ENCODE measurements around the gene ELOB.

ELOB gene

DNA sequence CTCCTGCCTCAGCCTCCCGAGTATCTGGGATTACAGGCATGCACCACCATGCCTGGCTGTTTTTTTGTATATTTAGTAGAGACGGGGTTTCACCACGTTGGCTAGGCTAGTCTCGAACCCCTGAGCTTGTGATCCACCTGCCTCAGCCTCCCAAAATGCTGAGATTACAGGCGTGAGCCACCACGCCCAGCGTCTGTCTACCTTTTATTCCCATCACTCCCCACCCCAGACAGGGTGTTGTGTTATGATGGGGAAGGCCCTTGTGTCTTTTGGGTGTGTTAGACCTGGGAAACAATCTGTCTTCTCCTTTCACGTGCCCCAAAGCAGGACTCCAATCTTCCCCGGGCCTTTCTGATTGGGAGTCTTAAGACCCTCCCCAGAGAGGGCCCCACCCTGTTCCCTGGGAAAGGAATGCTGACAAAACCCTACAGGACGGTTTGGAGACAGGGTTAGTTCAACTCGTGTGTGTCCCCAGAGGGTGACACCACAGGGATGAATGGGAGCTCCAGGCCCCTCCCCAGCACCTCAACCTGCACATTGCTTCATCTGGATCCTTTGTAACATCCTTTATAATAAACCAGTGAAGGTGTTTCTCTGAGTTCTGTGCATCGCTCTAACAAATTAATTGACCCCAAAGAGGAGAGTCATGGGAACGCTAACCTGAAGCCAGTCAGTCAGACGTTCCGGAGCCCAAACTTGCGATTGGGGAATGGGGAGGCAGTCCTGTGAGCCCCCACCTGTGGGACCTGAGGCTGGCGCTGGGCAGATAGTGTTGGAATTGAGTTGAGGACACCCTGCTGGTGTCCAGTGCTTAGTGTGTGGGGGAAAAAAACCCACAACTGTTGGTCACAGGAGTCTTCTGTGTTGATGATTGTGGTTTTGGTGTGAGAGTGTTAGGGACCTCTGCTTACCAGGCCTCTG is 3.2 kb upstream of the ELOB start:
- no peak for DNase-seq

DNA sequence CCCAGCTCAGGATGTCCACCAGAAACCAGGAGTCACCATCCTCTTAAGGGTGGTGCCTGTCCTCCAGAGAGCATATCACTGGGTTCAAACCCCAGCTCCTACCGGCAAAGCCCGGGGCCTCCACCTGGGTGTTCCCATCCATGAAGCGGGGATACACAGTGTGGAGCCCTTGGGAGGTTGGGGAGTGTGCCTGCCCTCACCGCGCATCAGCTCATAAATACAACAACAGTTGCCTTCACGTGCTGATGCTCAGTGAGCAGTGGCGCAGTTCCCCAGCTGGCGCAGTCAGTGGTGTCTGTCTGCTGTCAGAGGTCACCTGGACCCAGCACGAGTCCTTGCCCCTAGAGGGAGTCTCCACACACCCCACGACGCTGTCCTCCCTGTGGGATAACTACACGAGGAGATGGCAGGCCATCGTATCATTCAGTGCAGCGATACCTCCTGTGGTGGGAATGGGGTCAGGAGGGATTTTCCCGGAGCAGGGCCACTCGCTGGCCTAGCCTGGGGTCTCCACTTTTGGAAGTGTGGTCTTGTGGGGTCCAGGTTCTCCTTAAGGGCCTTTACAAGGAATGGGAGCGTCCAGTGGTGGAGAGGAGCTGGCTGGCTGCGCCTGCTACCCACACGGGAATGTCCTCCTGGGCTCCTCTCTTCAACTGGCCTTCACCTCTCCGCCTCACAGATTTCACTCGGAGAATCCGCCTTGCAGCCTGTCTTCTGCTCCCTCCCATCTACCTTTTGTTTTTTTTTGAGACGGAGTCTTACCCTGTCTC is 2.3 kb upstream of the ELOB start:
- no peak for DNase-seq

DNA sequence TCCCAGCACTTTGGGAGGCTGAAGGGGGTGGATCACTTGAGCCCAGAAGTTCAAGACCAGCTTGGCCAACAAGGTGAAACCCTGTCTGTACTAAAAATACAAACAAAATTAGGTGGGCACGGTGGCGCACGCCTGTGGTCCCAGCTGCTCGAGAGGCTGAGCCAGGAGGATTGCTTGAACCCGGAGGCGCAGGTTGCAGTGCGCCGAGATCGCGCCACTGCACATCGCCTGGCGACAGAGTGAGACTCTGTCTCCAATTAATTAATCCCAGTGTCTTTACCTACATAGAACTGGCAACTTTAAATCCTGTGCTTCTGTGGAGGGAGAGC is 1.5 kb upstream of the ELOB start:
- DNase-seq, result no peak

DNA sequence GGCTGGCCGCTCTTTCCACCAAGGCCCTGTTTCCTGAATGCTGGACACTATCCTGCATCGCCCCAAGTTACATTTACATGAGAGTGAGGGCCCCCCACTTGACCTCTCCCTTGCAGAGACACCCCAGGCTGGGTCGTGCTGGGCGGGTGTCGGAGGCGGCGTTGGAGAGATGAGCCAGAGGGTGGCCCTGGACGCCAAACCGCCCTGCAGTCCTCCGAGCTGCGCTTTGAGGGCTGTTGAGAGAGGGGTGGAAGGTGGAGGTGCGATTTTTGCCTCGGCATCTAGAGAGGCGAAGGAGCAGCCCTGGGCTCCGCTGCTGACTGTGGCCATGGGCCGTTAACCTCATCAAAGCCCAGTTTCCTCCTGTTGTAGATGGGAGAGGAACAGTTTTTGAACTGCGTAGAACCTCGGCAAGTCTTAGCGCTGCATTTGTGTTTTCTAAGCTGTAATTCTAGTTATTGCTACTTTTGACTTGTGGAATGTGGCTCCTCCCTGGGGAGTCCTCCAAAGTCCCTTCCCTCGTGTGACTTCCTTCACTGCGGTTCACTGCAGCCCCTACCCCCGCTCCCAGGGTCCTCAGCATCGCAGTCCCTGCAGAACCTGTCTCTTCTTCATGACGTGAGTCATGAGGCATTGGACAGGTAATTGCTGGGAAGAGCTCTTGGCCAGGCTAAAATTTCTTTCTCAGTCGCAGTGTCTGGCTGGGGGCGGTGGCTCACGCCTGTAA is 986 bp upstream of the ELOB start:
- DNase-seq, result peak in 1 of 2 donors; percentile 32

DNA sequence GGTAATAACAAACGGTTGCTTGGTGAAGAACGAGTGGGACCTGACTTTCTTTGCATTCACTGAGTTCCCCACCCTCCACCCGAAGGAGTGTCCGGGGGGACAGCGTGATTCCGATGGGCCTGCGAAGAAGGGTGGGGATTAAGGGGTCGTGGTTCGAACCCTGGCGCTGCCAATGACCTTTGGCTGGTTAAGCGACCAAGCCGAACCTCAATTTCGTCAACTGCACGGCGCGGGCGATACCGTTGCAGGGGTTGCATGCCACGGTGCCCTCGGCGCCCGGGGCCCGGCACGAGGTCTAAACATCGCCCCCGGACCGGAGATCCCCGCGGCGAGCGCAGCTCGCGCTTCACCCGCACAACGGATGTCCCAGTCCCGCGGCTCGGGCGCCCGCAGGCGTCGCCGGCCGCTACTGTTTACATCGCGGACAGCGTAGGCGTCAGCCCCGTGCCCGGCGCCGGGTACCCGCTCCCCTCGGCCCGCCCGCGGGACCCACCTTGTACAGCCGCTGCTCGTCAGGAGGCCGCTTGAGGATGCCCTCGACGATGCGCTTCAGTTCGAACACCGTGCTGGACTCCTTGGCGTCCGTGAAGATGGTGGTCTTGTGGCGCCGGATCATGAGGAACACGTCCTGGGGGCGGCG is 460 bp downstream of the ELOB start:
- DNase-seq, result no peak

DNA sequence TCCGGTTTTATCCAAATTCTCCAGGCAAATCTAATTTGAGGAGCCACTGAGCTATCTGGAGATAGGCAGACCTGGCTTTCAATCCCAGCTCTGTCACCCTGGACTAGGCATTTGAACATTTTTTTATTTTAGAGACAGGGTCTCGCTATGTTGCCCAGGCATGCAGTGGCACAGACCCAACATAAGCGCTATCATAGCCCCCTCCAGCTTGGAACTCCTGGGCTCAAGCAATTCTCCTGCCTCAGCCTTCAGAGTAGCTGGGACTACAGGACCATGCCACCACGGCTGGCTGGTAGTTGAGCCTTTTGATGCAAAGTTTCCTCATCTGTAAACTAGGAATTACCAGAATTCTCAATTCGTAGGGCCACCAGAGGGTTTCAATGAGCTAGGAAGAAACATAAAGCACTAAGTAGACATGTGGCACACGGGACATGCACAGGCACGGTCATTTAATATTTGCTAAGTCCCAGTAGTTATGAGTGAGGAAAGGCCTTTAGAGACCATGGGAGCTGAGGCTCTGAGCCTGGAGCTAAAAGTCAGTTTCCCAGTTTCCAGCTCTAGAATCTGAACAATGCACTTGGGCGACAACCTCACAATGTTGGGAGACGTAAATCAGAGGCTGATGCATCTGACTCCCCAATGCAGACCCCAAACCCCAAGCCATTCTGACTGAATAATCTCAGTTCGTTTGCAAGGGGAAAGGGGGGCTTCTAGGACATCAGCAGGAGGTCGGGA is 1.1 kb downstream of the ELOB start:
- DNase-seq, result no peak

DNA sequence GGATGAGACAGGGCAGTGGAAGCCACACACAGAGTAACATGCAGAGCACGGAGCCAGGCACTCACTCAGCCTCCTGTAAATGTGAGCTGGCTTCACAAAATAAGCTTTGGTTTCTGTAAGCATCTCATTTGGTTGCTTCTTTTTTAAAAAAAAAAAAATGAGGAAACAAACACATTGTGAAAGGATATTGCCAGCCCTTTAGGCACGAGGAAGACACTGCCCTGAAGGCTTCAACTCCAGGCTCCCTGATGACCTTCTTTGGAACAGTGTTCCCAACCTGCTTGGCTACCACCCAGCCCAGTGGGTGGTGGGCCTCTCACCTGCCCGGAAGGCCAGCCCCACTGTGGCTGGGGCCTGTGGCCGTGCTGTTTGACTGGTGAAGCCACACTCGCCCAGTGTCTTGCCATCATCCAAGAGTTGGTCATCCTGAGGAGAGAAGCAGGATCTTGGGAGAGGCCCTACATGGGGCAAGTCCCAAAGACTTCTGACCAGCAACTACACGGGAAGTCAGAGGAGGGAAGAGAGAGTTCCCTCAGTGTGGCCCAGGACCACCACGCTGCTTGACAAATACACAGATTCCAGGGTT is 1.9 kb downstream of the ELOB start:
- no peak for DNase-seq

DNA sequence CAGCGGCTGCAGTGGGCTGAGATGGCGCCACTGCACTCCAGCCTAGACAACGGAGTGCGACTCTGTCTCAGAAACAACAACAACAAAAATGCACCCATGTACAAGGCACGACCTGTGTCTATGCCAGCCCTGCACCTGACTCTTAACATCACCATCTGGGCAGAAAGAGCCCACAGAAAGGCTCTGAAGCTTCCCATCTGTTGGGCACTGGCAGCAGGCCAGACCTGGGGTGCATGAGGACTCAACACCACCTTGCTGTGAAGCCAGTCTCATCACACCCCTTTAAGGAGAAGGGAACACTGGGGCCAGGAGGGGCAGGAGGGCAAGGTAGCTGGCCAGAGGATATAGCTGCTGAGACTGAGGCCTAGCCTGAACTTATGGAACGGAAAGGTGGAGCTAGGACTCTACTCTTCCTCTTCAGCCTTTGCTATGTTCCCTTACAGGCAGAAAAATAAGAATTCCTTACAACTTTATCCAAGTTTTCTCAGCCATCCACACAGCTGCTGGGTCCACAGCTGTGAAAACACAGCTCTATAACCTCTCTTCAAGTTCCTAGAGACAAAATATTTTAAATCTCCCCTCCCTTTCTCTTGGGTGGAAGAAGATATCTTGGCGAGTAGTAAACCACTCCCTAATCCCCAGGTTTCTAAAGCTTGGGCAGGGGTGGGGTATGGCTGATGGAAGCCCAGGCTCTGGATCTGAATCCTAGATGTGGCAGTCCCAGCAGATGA is 2.8 kb downstream of the ELOB start:
- DNase-seq, result no peak

DNA sequence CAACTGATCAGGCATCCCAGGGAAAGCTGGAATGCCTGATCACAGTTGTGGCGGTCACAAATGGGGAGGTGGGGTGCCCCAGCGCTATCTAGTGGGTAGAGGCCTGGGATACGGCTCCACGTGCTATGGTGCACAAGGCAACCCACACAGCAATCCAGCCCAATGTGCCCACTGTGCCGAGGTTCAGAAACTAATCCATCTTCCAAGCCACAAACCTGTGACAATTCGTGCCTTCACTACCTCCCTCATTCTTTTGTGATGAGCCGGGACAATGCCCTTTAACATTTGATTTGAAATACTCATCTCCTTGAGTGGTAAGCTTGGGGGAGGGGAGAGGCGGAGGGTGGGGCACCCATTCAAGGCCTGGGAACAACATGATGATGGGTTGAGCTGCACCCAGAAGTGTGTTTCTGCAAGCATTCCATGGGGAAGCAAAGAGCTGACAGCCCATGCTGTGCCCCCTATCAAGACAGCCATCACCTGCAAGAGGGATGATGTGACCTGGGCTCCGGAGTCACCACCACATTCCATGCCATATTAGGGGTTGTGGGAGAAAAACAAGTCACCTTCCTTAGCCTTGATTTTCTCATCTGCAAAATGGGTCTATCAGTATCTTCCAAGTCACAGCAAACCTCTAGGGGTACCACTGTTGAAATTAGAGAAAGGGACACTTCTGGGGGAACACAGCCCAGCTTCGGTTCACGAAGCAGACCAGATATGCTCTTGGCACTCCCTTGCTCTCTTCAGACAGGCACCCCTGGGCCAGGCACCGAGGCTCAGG is 3.7 kb downstream of the ELOB start:
- no peak for DNase-seq

DNA sequence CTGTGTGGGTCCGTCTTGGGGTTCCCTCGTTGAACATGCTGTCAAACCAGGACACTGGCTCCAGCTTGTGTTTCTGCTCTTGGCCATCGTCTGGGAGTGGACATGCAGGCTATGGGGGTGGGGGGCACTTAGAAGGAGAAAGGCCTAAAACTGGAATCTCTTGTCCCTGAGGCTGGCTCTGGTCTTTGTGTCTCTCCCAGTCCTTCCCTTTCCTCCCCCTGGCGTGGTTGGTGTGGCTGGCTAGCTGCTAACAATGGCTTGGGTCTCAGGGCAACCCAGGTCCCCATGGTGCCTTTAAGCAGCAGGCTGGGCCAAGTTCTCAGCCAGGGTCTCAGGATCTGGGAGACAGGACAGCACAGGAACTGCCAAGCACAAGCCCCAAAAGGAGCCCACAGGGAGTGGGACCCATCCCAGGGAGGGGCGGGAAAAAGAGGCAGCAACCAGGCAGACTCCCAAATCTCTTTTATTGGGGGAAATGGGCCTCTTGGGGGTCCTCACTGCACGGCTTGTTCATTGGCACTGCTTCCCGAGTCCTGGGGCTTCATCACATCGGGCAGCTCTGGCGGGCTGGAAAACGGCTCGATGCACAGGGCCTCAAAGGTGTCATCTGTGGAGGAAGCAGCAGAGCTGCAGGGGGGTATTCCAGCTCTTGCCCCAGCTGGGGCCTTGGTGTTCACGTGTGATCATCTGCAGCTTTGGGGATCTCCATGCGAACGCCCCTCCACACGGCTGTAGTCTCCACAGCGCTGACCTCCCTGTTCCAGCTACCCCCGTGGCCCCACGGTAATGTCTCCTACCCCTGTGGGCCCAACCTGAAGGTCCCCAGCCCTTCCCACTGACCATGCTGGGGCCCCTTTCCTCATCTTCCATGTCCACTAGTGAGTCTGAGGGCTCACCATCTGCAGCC is 5.3 kb downstream of the ELOB start:
- DNase-seq, result no peak

DNA sequence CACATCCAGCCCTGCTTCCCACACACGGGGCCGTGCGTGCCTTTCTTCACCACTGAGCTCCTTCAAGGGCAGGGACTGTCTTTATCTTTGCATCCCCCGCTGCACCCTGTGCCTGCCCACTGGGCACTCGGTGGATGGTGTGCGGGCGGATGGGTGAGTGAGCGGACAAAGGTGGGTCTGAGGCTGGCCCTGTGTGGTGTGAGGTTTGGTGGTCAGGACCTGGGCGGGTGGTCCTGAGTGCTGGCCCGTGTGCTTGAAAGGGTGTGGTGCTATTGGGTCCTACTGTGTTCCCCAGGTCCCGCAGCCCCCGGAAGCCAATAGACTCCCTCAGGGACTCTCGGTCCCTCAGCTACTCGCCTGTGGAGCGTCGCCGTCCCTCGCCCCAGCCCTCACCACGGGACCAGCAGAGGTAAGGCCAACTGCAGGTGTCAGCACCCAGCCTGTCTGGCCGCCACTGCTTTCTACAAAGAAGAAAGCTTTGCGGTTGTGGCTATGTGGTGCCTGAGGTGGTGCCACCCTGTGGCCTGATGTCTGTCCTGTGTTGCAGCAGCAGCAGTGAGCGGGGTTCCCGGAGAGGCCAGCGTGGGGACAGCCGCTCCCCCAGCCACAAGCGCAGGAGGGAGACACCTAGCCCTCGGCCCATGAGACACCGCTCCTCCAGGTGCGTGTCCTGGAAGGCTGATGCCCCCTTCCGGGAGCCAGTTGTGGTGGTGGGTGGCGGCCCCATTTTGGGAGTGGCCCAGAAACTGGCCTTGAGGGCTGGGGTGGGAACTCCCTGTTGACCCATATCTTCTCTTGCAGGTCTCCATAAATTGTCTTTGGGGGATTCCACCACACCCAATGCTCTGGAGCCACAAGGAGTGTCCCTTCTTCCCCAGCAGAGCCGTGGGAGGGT is 6.8 kb downstream of the ELOB start:
- DNase-seq, result no peak

DNA sequence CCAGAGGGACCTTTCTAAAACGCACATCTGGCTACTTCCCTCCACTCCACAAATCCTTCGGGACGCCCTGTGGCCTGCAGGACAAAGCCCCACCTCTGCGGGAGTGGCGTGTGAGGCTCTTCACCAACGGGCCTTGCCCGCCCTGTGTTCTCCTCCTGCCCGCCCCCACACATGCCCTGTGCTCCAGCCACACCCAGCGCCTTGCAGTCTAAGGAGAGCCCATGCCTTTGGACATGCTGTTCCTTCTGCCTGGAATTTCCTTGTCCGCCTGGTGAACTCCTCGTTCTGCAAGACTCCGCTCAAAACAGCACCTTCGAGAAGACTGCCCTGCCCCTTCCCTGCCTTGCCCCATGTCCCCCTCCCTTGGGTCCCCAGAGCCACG is 7.4 kb downstream of the ELOB start:
- no peak for DNase-seq

DNA sequence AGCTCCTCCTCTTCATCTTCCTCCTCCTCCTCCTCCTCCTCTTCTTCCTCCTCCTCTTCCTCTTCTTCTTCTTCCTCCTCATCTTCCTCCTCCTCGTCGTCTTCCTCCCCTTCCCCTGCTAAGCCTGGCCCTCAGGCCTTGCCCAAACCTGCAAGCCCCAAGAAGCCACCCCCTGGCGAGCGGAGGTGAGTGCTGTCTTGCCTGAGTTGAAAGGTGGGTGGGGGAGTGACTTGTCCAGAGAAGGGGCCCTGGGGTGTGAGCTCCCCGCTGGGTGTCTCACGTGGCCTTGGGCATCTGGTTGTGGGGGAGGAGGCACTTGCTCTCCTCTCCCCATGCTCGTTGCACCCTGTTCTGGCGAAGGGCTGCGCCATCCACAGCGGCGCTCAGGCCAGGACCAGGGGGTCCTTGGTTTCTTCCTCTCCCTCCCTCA is 8.0 kb downstream of the ELOB start:
- no peak for DNase-seq

DNA sequence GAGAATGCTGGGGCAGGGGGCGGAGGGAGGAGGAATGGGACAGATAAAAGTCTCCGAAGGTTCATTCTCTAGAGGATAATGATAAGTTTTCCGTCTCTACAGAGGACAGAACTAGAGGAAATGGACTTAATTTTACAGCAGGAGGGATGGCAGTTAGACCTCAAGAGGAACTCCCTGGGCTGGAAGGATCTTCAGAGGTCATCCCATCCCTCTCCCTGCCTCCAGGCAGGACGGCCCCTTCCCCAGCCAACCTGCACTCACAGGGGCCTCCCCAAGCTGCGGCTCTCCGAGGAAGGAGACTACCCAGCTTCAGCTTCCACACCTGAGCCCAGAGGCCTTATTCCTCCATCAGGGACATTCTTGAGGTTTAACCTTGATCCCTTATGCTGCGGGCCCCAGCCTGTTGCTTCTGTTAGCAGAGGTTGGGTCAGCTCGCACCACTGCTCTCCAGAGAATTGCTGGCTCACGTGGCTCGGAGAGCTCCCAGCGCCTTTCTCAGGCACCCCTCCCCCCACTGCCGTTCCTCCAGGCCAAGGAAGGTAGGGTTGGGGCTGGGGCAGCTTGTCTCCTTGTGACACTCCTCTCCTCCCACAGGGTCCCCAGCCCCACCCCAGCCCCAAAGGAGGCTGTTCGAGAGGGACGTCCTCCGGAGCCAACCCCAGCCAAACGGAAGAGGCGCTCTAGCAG is 8.5 kb downstream of the ELOB start:
- DNase-seq, result no peak

DNA sequence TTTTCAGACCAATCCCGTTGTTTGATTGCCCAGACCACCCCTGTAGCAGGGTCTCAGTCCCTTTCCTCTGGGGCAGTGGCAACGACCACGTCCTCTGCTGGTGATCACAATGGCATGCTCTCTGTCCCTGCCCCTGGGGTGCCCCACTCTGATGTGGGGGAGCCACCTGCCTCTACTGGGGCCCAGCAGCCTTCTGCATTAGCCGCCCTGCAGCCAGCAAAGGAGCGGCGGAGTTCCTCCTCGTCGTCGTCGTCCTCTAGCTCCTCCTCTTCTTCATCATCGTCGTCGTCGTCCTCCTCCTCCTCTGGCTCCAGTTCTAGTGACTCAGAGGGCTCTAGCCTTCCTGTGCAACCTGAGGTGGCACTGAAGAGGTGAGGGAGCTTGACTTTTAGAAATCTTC is 9.2 kb downstream of the ELOB start:
- DNase-seq, result no peak

DNA sequence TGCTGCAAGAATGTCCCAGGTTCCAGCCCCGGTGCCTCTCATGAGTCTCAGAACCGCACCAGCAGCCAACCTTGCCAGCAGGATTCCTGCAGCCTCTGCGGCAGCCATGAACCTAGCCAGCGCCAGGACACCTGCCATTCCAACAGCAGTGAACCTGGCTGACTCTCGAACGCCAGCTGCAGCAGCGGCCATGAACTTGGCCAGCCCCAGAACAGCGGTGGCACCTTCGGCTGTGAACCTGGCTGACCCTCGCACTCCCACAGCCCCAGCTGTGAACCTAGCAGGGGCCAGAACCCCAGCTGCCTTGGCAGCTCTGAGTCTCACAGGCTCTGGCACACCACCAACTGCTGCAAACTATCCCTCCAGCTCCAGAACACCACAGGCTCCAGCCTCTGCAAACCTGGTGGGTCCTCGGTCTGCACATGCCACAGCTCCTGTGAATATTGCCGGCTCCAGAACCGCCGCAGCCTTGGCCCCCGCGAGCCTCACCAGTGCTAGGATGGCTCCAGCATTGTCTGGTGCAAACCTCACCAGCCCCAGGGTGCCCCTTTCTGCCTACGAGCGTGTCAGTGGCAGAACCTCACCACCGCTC is 9.8 kb downstream of the ELOB start:
- no peak for DNase-seq

DNA sequence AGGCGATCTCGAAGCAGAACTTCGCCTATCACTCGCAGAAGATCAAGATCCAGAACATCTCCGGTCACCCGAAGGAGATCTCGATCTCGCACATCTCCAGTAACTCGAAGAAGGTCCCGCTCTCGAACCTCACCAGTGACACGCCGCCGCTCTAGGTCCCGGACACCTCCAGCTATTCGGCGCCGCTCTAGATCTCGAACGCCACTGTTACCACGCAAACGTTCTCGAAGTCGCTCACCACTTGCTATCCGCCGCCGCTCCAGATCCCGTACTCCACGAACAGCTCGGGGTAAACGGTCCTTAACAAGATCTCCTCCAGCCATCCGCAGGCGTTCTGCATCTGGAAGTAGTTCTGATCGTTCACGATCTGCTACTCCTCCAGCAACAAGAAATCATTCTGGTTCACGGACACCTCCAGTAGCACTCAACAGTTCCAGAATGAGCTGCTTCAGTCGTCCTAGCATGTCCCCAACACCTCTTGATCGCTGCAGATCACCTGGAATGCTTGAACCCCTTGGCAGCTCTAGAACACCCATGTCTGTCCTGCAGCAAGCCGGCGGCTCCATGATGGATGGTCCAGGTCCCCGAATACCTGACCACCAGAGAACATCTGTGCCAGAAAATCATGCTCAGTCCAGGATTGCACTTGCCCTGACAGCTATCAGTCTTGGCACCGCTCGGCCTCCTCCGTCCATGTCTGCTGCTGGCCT is 10.5 kb downstream of the ELOB start:
- DNase-seq, result no peak
